ENCODE data around the gene KCNJ12.

The KCNJ12 gene

GRCh38 chr17:21378553-21378952 is 2.4 kb downstream of the KCNJ12 start:
- H3K4me2 ChIP-seq: no peak overlapping the region
- no peaks in the 10 kb centered on the region for H3K4me1 ChIP-seq (ENCODE audit: low read depth, poor library complexity, severe bottlenecking)
- H3K9ac ChIP-seq: no peak overlapping the region

GRCh38 chr17:21379080-21379711 is 3.0 kb downstream of the KCNJ12 start:
- no peak for TF ChIP-seq CTCF (conservative IDR thresholded peaks at IDR 0.05; ENCODE audit: low read depth, low read length)
- H3K79me2 ChIP-seq (ENCODE audit: insufficient read depth, low read depth): no peaks in the 10 kb centered on the region
- H3K9ac ChIP-seq: no peak overlapping the region
- H4K20me1 ChIP-seq (ENCODE audit: insufficient read depth): no peaks in the 10 kb centered on the region
- H3K4me1 ChIP-seq (ENCODE audit: low read depth, poor library complexity, severe bottlenecking): no peaks in the 10 kb centered on the region
- H3K27me3 ChIP-seq (ENCODE audit: insufficient read depth, low read depth): no peaks in the 10 kb centered on the region
- no peak overlapping the region for H3K4me2 ChIP-seq
- H2AFZ ChIP-seq (ENCODE audit: low read depth): no peak overlapping the region
- H3K36me3 ChIP-seq (ENCODE audit: insufficient read depth): no peaks in the 10 kb centered on the region
- H3K4me3 ChIP-seq (IDR thresholded peaks at IDR 0.05; ENCODE audit: insufficient read depth, low read depth, low read length): no peak overlapping the region
- H3K27ac ChIP-seq: no peak overlapping the region

More at GRCh38 chr17:21378553-21378952, 2.4 kb downstream of the KCNJ12 start:
- Histone ChIP-seq H3K36me3 (ENCODE audit: insufficient read depth) (no peaks in the 10 kb centered on the region), H2AFZ (ENCODE audit: low read depth) (no peak overlapping the region), H3K27ac (no peak overlapping the region), H4K20me1 (ENCODE audit: insufficient read depth) (no peaks in the 10 kb centered on the region), H3K79me2 (ENCODE audit: insufficient read depth, low read depth) (no peaks in the 10 kb centered on the region), H3K27me3 (ENCODE audit: insufficient read depth, low read depth) (no peaks in the 10 kb centered on the region), H3K4me3 (IDR thresholded peaks at IDR 0.05; ENCODE audit: insufficient read depth, low read depth, low read length) (no peak overlapping the region)
- TF ChIP-seq CTCF (conservative IDR thresholded peaks at IDR 0.05; ENCODE audit: low read depth, low read length): no peak

GRCh38 chr17:21380659-21381058 is 4.5 kb downstream of the KCNJ12 start:
- H2AFZ ChIP-seq (ENCODE audit: low read depth): no peak overlapping the region
- no peaks in the 10 kb centered on the region for H3K36me3 ChIP-seq (ENCODE audit: insufficient read depth)
- no peaks in the 10 kb centered on the region for H4K20me1 ChIP-seq (ENCODE audit: insufficient read depth)
- H3K79me2 ChIP-seq (ENCODE audit: insufficient read depth, low read depth): no peaks in the 10 kb centered on the region
- H3K4me3 ChIP-seq (IDR thresholded peaks at IDR 0.05; ENCODE audit: insufficient read depth, low read depth, low read length): no peak overlapping the region
- no peaks in the 10 kb centered on the region for H3K27me3 ChIP-seq (ENCODE audit: insufficient read depth, low read depth)
- no peak overlapping the region for H3K9ac ChIP-seq
- no peak for TF ChIP-seq CTCF (conservative IDR thresholded peaks at IDR 0.05; ENCODE audit: low read depth, low read length)
- H3K4me2 ChIP-seq: no peak overlapping the region
- H3K27ac ChIP-seq: no peak overlapping the region
- no peaks in the 10 kb centered on the region for H3K4me1 ChIP-seq (ENCODE audit: low read depth, poor library complexity, severe bottlenecking)

GRCh38 chr17:21381076-21381706 is 5.0 kb downstream of the KCNJ12 start:
- TF ChIP-seq CTCF (conservative IDR thresholded peaks at IDR 0.05; ENCODE audit: low read depth, low read length): no peak
- no peaks in the 10 kb centered on the region for H3K4me1 ChIP-seq (ENCODE audit: low read depth, poor library complexity, severe bottlenecking)
- H3K4me3 ChIP-seq (IDR thresholded peaks at IDR 0.05; ENCODE audit: insufficient read depth, low read depth, low read length): no peak overlapping the region
- H3K4me2 ChIP-seq: no peak overlapping the region
- H4K20me1 ChIP-seq (ENCODE audit: insufficient read depth): no peaks in the 10 kb centered on the region
- H2AFZ ChIP-seq (ENCODE audit: low read depth): no peak overlapping the region
- H3K9ac ChIP-seq: no peak overlapping the region
- H3K79me2 ChIP-seq (ENCODE audit: insufficient read depth, low read depth): no peaks in the 10 kb centered on the region
- H3K27me3 ChIP-seq (ENCODE audit: insufficient read depth, low read depth): no peaks in the 10 kb centered on the region
- no peaks in the 10 kb centered on the region for H3K36me3 ChIP-seq (ENCODE audit: insufficient read depth)
- H3K27ac ChIP-seq: no peak overlapping the region

Measured in KMS-11 (cell line).